ENCODE results near the gene TOM1L2. TPM values are rescaled to one million over a fixed set of nuclear protein-coding genes. Genes with fewer than 3 reads are reported as not detected.

Gene TOM1L2
- total and polyA plus RNA-seq, 8 donors, result 51.2 to 71.2 (median 57.4) TPM

DNA sequence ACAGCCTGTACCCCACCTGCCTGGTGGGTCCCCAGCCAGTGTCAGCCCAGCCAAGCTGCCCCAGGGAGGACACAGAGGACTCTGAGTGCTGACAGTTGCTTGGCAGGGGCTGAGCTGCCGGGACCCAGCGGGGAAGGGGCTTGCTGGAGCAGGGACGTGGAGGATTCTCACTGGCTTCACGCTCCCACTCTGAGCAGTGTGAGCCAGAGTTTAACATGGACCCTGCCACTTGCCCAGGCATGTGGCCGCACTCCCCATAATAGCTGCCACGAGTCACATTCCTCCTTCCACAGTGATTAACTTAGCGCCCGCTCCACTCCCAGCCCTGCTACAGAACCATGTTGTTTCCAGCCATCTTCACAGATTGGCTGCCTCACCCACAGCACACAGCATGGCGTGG, 166.6 kb downstream of the TOM1L2 start:
- Histone ChIP-seq H3K9me3 (no peaks in the 10 kb centered on the region), H3K27me3 (no peaks in the 10 kb centered on the region), H3K36me3 (peaks cover 0 to 56% of the 10 kb centered on the region in 2 donors), H3K4me3 (no peak overlapping the region), H3K27ac (no peak overlapping the region), H3K4me1 (peaks cover 2 to 5% of the 10 kb centered on the region in 2 donors)
- ATAC-seq, result no peak
- no peak for TF ChIP-seq CTCF (IDR thresholded peaks at IDR 0.05)
- intact Hi-C loops (cut with DNase I), result no loop called here
- no peak for DNase-seq

DNA sequence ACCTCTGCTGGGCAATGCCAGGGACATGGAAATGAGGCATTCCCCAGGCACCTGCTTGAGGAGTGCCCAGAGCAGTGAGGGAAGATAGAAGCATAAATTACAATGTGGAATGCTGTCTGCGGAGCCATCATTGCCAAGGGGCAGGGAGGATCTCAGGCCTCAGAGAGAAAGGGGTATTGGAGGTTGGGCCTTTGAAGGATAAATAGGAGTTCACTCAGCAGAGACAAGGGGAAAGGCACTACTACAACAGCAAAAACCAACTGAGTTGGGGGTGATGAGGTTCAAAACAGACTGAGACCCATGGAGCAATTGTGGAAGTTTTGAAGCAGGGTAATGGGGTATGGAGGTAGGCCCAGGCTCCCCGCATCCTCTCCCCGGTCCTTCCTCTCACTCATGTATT, 168.2 kb downstream of the TOM1L2 start:
- no peak overlapping the region for H3K4me3 ChIP-seq
- peaks cover 0 to 2% of the 10 kb centered on the region in 2 donors for H3K4me1 ChIP-seq
- DNase-seq (no peak), ATAC-seq (no peak)
- intact Hi-C loops (cut with DNase I), result no loop called here
- peaks cover 0 to 46% of the 10 kb centered on the region in 2 donors for H3K36me3 ChIP-seq
- no peak for TF ChIP-seq CTCF (IDR thresholded peaks at IDR 0.05)
- H3K27me3 ChIP-seq, result no peaks in the 10 kb centered on the region
- H3K27ac ChIP-seq, result no peak overlapping the region
- no peaks in the 10 kb centered on the region for H3K9me3 ChIP-seq

- DNase-seq (no peak), ATAC-seq (no peak)
- Histone ChIP-seq H3K9me3 (no peaks in the 10 kb centered on the region), H3K27ac (no peak overlapping the region), H3K36me3 (peaks cover 0 to 66% of the 10 kb centered on the region in 2 donors), H3K27me3 (no peaks in the 10 kb centered on the region), H3K4me3 (no peak overlapping the region), H3K4me1 (no peaks in the 10 kb centered on the region)
- TF ChIP-seq CTCF (IDR thresholded peaks at IDR 0.05), result no peak
- intact Hi-C loops (cut with DNase I), result no loop called here
Measured at GRCh38 chr17:17801800-17802481, 170.3 kb downstream of the TOM1L2 start.

DNA sequence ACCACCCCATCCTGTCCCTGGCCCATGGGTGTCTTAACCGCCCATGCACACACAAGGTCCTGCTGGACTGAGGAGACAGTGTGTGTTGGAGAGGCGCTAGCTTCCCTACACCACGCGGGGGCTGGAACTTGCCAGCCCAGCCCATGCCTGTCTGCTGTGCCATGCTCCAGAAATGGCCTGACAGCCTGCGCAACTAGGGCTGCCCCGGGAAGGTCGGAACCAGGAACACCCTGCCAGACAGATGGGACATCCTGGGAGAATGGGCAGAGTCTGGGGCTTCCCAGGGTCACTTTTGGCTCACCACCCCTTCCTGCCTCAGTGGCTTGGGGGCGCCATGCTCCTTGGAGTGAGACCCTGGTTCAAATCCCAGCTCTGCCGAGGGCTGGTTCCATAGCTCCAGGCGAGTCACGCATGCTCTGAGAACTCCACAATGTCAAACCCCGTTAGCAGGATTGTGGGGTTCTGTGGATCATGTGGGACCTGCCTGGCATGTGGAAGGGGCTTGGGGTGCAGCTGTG, 171.6 kb downstream of the TOM1L2 start:
- H3K4me3 ChIP-seq, result no peak overlapping the region
- no peaks in the 10 kb centered on the region for H3K4me1 ChIP-seq
- ATAC-seq (no peak), DNase-seq (no peak)
- no peaks in the 10 kb centered on the region for H3K27me3 ChIP-seq
- H3K27ac ChIP-seq, result no peak overlapping the region
- TF ChIP-seq CTCF (IDR thresholded peaks at IDR 0.05), result no peak
- H3K36me3 ChIP-seq, result peaks cover 0 to 72% of the 10 kb centered on the region in 2 donors
- intact Hi-C loops (cut with DNase I), result no loop called here
- no peaks in the 10 kb centered on the region for H3K9me3 ChIP-seq

- Histone ChIP-seq H3K9me3 (no peaks in the 10 kb centered on the region), H3K36me3 (peaks cover 0 to 72% of the 10 kb centered on the region in 2 donors), H3K27ac (no peak overlapping the region), H3K4me1 (no peaks in the 10 kb centered on the region), H3K27me3 (no peaks in the 10 kb centered on the region), H3K4me3 (no peak overlapping the region)
- intact Hi-C loops (cut with DNase I), result no loop called here
- DNase-seq (no peak), ATAC-seq (no peak)
- no peak for TF ChIP-seq CTCF (IDR thresholded peaks at IDR 0.05)
Measured at GRCh38 chr17:17798573-17799255, 173.5 kb downstream of the TOM1L2 start.
